Measurements from ENCODE around the gene LCE2A. TPM values are rescaled to one million over a fixed set of nuclear protein-coding genes. Genes with fewer than 3 reads are reported as not detected.
"Not testable (repeated sequence)": the region's sequence is repeated elsewhere in the genome, so short reads cannot be mapped to it uniquely, and the experiment has no call there.

LCE2A gene
- total RNA-seq, 5 donors from 2014 or later (not counting 1 experiment from before 2014, with no cell fraction given), result not detected

GRCh38 chr1:152685823-152686222 lies 12.3 kb upstream of the LCE2A start, which contains the start of gene LCE2B:
Gene LCE2B, plus strand, starts transcription at chr1:152686123. Its CDS starts 721 bp downstream, at chr1:152686844.
- CTCF ChIA-PET, H3K36me3 Mint-ChIP-seq: not testable (repeated sequence)
- peaks cover 45 to 56% of the 10 kb centered on the region in 2 donors for H3K27me3 Mint-ChIP-seq

GRCh38 chr1:152699746-152700145 lies 1.6 kb downstream of the LCE2A start:
- Mint-ChIP-seq H3K4me1 (no peaks in the 10 kb centered on the region), H3K27ac (no peak overlapping the region), H3K4me3 (no peak overlapping the region), H3K27me3 (peaks cover 3 to 8% of the 10 kb centered on the region in 2 donors), H3K36me3 (no peaks in the 10 kb centered on the region), H3K9me3 (peaks cover 0 to 5% (median 0%) of the 10 kb centered on the region in 3 donors)
- no peaks in the 10 kb centered on the region for H3K36me3 ChIP-seq (ENCODE audit: control insufficient read depth in 2 of 2, extremely low read depth in 1 of 2, insufficient read depth in 1 of 2, low read length in 1 of 2)
- no peak for DNase-seq
- ChIA-PET CTCF (no interaction called here), POLR2A (no interaction called here)
- H3K9me3 ChIP-seq, result no peaks in the 10 kb centered on the region
- no peak overlapping the region for H3K27ac ChIP-seq (ENCODE audit: low read length)
- no peak overlapping the region for H3K4me3 ChIP-seq (ENCODE audit: control insufficient read depth in 1 of 2, extremely low read depth in 1 of 2, low read length in 1 of 2)
- no peaks in the 10 kb centered on the region for H3K4me1 ChIP-seq (ENCODE audit: control insufficient read depth in 1 of 2, extremely low read depth in 1 of 2, insufficient read depth in 2 of 2, low read length in 2 of 2)
- H3K27me3 ChIP-seq (replicated peaks in 1 of 2; ENCODE audit: control insufficient read depth in 2 of 2, extremely low read depth in 1 of 2, insufficient read depth in 2 of 2, low read length in 1 of 2), result peaks cover 0 to 9% of the 10 kb centered on the region in 2 experiments
- 100% methylated on average over 2 of the region's 4 CpGs for WGBS (ENCODE audit: insufficient coverage)
- ATAC-seq (replicated peaks in 1 of 4), result no peak

More at GRCh38 chr1:152685823-152686222, 12.3 kb upstream of the LCE2A start, which contains the start of gene LCE2B:
- ATAC-seq (replicated peaks in 1 of 4); H3K9me3 ChIP-seq; H3K27ac Mint-ChIP-seq; DNase-seq; H3K27ac ChIP-seq (ENCODE audit: low read length); H3K4me3 ChIP-seq (ENCODE audit: control insufficient read depth in 1 of 2, extremely low read depth in 1 of 2, low read length in 1 of 2); H3K4me1 ChIP-seq (ENCODE audit: control insufficient read depth in 1 of 2, extremely low read depth in 1 of 2, insufficient read depth in 2 of 2, low read length in 2 of 2); H3K9me3 Mint-ChIP-seq; POLR2A ChIA-PET; H3K36me3 ChIP-seq (ENCODE audit: control insufficient read depth in 2 of 2, extremely low read depth in 1 of 2, insufficient read depth in 1 of 2, low read length in 1 of 2); H3K4me1 Mint-ChIP-seq; H3K27me3 ChIP-seq (replicated peaks in 1 of 2; ENCODE audit: control insufficient read depth in 2 of 2, extremely low read depth in 1 of 2, insufficient read depth in 2 of 2, low read length in 1 of 2); H3K4me3 Mint-ChIP-seq: not testable (repeated sequence)
- 17% methylated on average over 1 of the region's 4 CpGs for WGBS (ENCODE audit: insufficient coverage)

- Mint-ChIP-seq H3K36me3 (no peaks in the 10 kb centered on the region), H3K4me1 (no peaks in the 10 kb centered on the region), H3K9me3 (peaks cover 0 to 5% (median 4%) of the 10 kb centered on the region in 3 donors), H3K27ac (no peak within 1 kb of the TSS), H3K4me3 (no peak within 1 kb of the TSS), H3K27me3 (peaks cover 19 to 24% of the 10 kb centered on the region in 2 donors)
- DNase-seq (no peak), ATAC-seq (replicated peaks in 1 of 4) (no peak)
- ChIA-PET CTCF (no interaction called here), POLR2A (no interaction called here)
- Histone ChIP-seq H3K9me3 (no peaks in the 10 kb centered on the region), H3K4me1 (ENCODE audit: control insufficient read depth in 1 of 2, extremely low read depth in 1 of 2, insufficient read depth in 2 of 2, low read length in 2 of 2) (no peaks in the 10 kb centered on the region), H3K27me3 (replicated peaks in 1 of 2; ENCODE audit: control insufficient read depth in 2 of 2, extremely low read depth in 1 of 2, insufficient read depth in 2 of 2, low read length in 1 of 2) (peaks cover 2 to 13% of the 10 kb centered on the region in 2 experiments), H3K4me3 (ENCODE audit: control insufficient read depth in 1 of 2, extremely low read depth in 1 of 2, low read length in 1 of 2) (no peak within 1 kb of the TSS), H3K36me3 (ENCODE audit: control insufficient read depth in 2 of 2, extremely low read depth in 1 of 2, insufficient read depth in 1 of 2, low read length in 1 of 2) (no peaks in the 10 kb centered on the region), H3K27ac (ENCODE audit: low read length) (no peak within 1 kb of the TSS)
- 56% methylated on average over 1 of the region's 2 CpGs for WGBS (ENCODE audit: insufficient coverage)
Measured at GRCh38 chr1:152707860-152708259, 9.7 kb downstream of the LCE2A start, which contains the start of gene LCE4A. Gene LCE4A, plus strand, starts transcription at chr1:152708160. Its CDS starts 916 bp downstream, at chr1:152709076.

GRCh38 chr1:152718238-152718637 lies 20.1 kb downstream of the LCE2A start:
- Mint-ChIP-seq H3K36me3 (no peaks in the 10 kb centered on the region), H3K9me3 (peaks cover 0 to 4% (median 0%) of the 10 kb centered on the region in 3 donors), H3K27me3 (peaks cover 4 to 32% of the 10 kb centered on the region in 2 donors), H3K4me3 (no peak overlapping the region), H3K27ac (no peak overlapping the region), H3K4me1 (no peaks in the 10 kb centered on the region)
- no peaks in the 10 kb centered on the region for H3K4me1 ChIP-seq (ENCODE audit: control insufficient read depth in 1 of 2, extremely low read depth in 1 of 2, insufficient read depth in 2 of 2, low read length in 2 of 2)
- no peaks in the 10 kb centered on the region for H3K9me3 ChIP-seq
- H3K27ac ChIP-seq (ENCODE audit: low read length), result no peak overlapping the region
- DNase-seq (no peak), ATAC-seq (replicated peaks in 1 of 4) (no peak)
- peaks cover 0 to 10% of the 10 kb centered on the region in 2 experiments for H3K27me3 ChIP-seq (replicated peaks in 1 of 2; ENCODE audit: control insufficient read depth in 2 of 2, extremely low read depth in 1 of 2, insufficient read depth in 2 of 2, low read length in 1 of 2)
- no peaks in the 10 kb centered on the region for H3K36me3 ChIP-seq (ENCODE audit: control insufficient read depth in 2 of 2, extremely low read depth in 1 of 2, insufficient read depth in 1 of 2, low read length in 1 of 2)
- CTCF ChIA-PET, result no interaction called here
- no peak overlapping the region for H3K4me3 ChIP-seq (ENCODE audit: control insufficient read depth in 1 of 2, extremely low read depth in 1 of 2, low read length in 1 of 2)
- POLR2A ChIA-PET, result no interaction called here

- peaks cover 3 to 12% of the 10 kb centered on the region in 2 experiments for H3K27me3 ChIP-seq (replicated peaks in 1 of 2; ENCODE audit: control insufficient read depth in 2 of 2, extremely low read depth in 1 of 2, insufficient read depth in 2 of 2, low read length in 1 of 2)
- H3K9me3 ChIP-seq, result no peaks in the 10 kb centered on the region
- ATAC-seq (replicated peaks in 1 of 4), result no peak
- DNase-seq, result no peak
- H3K4me1 Mint-ChIP-seq, result no peaks in the 10 kb centered on the region
- H3K27ac ChIP-seq (ENCODE audit: low read length), result no peak overlapping the region
- no peaks in the 10 kb centered on the region for H3K9me3 Mint-ChIP-seq
- H3K27ac Mint-ChIP-seq, result no peak overlapping the region
- H3K4me1 ChIP-seq (ENCODE audit: control insufficient read depth in 1 of 2, extremely low read depth in 1 of 2, insufficient read depth in 2 of 2, low read length in 2 of 2), result no peaks in the 10 kb centered on the region
- ChIA-PET CTCF (no interaction called here), POLR2A (no interaction called here)
- H3K27me3 Mint-ChIP-seq, result peaks cover 6 to 26% of the 10 kb centered on the region in 2 donors
- H3K36me3 Mint-ChIP-seq, result no peaks in the 10 kb centered on the region
- H3K4me3 ChIP-seq (ENCODE audit: control insufficient read depth in 1 of 2, extremely low read depth in 1 of 2, low read length in 1 of 2), result no peak overlapping the region
- no peak overlapping the region for H3K4me3 Mint-ChIP-seq
- H3K36me3 ChIP-seq (ENCODE audit: control insufficient read depth in 2 of 2, extremely low read depth in 1 of 2, insufficient read depth in 1 of 2, low read length in 1 of 2), result no peaks in the 10 kb centered on the region
Measured at GRCh38 chr1:152725261-152725660, 27.1 kb downstream of the LCE2A start.

GRCh38 chr1:152728986-152729385 lies 30.8 kb downstream of the LCE2A start:
- H3K4me3 Mint-ChIP-seq, result no peak overlapping the region
- H3K9me3 Mint-ChIP-seq, result no peaks in the 10 kb centered on the region
- Histone ChIP-seq H3K27me3 (replicated peaks in 1 of 2; ENCODE audit: control insufficient read depth in 2 of 2, extremely low read depth in 1 of 2, insufficient read depth in 2 of 2, low read length in 1 of 2) (peaks cover 3 to 10% of the 10 kb centered on the region in 2 experiments), H3K4me3 (ENCODE audit: control insufficient read depth in 1 of 2, extremely low read depth in 1 of 2, low read length in 1 of 2) (no peak overlapping the region), H3K27ac (ENCODE audit: low read length) (no peak overlapping the region), H3K36me3 (ENCODE audit: control insufficient read depth in 2 of 2, extremely low read depth in 1 of 2, insufficient read depth in 1 of 2, low read length in 1 of 2) (no peaks in the 10 kb centered on the region), H3K9me3 (no peaks in the 10 kb centered on the region), H3K4me1 (ENCODE audit: control insufficient read depth in 1 of 2, extremely low read depth in 1 of 2, insufficient read depth in 2 of 2, low read length in 2 of 2) (no peaks in the 10 kb centered on the region)
- H3K36me3 Mint-ChIP-seq, result no peaks in the 10 kb centered on the region
- H3K27ac Mint-ChIP-seq, result no peak overlapping the region
- whole genome bisulfite sequencing (ENCODE audit: insufficient coverage), result no CpG with 5 or more reads among the region's 1 CpG
- ChIA-PET POLR2A (no interaction called here), CTCF (no interaction called here)
- DNase-seq (no peak), ATAC-seq (replicated peaks in 1 of 4) (no peak)
- peaks cover 11 to 19% of the 10 kb centered on the region in 2 donors for H3K27me3 Mint-ChIP-seq
- H3K4me1 Mint-ChIP-seq, result no peaks in the 10 kb centered on the region

- Mint-ChIP-seq H3K4me1 (no peaks in the 10 kb centered on the region), H3K9me3 (no peaks in the 10 kb centered on the region), H3K36me3 (no peaks in the 10 kb centered on the region), H3K27ac (no peak overlapping the region), H3K4me3 (no peak overlapping the region), H3K27me3 (peaks cover 31 to 33% of the 10 kb centered on the region in 2 donors)
- ChIA-PET POLR2A (no interaction called here), CTCF (no interaction called here)
- H3K36me3 ChIP-seq (ENCODE audit: control insufficient read depth in 2 of 2, extremely low read depth in 1 of 2, insufficient read depth in 1 of 2, low read length in 1 of 2), result no peaks in the 10 kb centered on the region
- H3K27ac ChIP-seq (ENCODE audit: low read length), result no peak overlapping the region
- no peaks in the 10 kb centered on the region for H3K4me1 ChIP-seq (ENCODE audit: control insufficient read depth in 1 of 2, extremely low read depth in 1 of 2, insufficient read depth in 2 of 2, low read length in 2 of 2)
- no CpG with 5 or more reads among the region's 1 CpG for WGBS (ENCODE audit: insufficient coverage)
- ATAC-seq (replicated peaks in 1 of 4) (no peak), DNase-seq (no peak)
- H3K9me3 ChIP-seq, result no peaks in the 10 kb centered on the region
- peaks cover 3 to 11% of the 10 kb centered on the region in 2 experiments for H3K27me3 ChIP-seq (replicated peaks in 1 of 2; ENCODE audit: control insufficient read depth in 2 of 2, extremely low read depth in 1 of 2, insufficient read depth in 2 of 2, low read length in 1 of 2)
- no peak overlapping the region for H3K4me3 ChIP-seq (ENCODE audit: control insufficient read depth in 1 of 2, extremely low read depth in 1 of 2, low read length in 1 of 2)
Measured at GRCh38 chr1:152735648-152736047, 37.5 kb downstream of the LCE2A start.

All from T-cell (primary cell).